ENCODE results near the gene OR11G2. TPM values are rescaled to one million over a fixed set of nuclear protein-coding genes. Genes with fewer than 3 reads are reported as not detected.

OR11G2 gene
- total and polyA plus RNA-seq, 2 experiments from 2014 or later = not detected

- H3K79me2 ChIP-seq (replicated peaks; ENCODE audit: insufficient read depth) = no peaks in the 10 kb centered on the region
- peaks cover 94% of the 10 kb centered on the region for H3K9me3 Mint-ChIP-seq
- no peaks in the 10 kb centered on the region for H4K20me1 ChIP-seq (replicated peaks; ENCODE audit: insufficient read depth)
- peaks cover 14% of the 10 kb centered on the region for H3K36me3 Mint-ChIP-seq (ENCODE audit: low read depth)
- H3K27ac ChIP-seq (ENCODE audit: low read depth) = no peak within 1 kb of the TSS
- 0 out of 2 replicates have a peak, but pooled peaks cover 3% of the 10 kb centered on the region for H3K27me3 ChIP-seq (ENCODE audit: insufficient read depth)
- no peaks in the 10 kb centered on the region for H3K27me3 Mint-ChIP-seq (ENCODE audit: insufficient read depth, low read depth, poor library complexity)
- 0 out of 2 replicates have a peak, but pooled peaks cover 10% of the 10 kb centered on the region for H3K36me3 ChIP-seq (ENCODE audit: insufficient read depth)
- H3K27ac Mint-ChIP-seq = no peak within 1 kb of the TSS
- DNase-seq (ENCODE audit: low spot score) (no peak), ATAC-seq (no peak)
- H3K4me1 Mint-ChIP-seq = no peaks in the 10 kb centered on the region
- H2AFZ ChIP-seq = no peak within 1 kb of the TSS
- no peaks in the 10 kb centered on the region for H3K4me1 ChIP-seq (ENCODE audit: insufficient read depth)
- H3K4me2 ChIP-seq = no peak within 1 kb of the TSS
- no peaks in the 10 kb centered on the region for H3F3A ChIP-seq (replicated peaks; ENCODE audit: low read depth)
- H3K9me2 ChIP-seq (ENCODE audit: insufficient read depth) = no peaks in the 10 kb centered on the region
- no peak within 1 kb of the TSS for H3K4me3 Mint-ChIP-seq
- H3K4me3 ChIP-seq = no peak within 1 kb of the TSS
- TF ChIP-seq STAT1 (IDR thresholded peaks at IDR 0.05; ENCODE audit: unreplicated experiment) (no peak), ZNF331 (CRISPR knock-in tag; IDR thresholded peaks at IDR 0.05; ENCODE audit: low read depth) (no peak), CREB1 (CRISPR knock-in tag; IDR thresholded peaks at IDR 0.05; ENCODE audit: low read depth) (no peak), CTCF (conservative IDR thresholded peaks at IDR 0.05; ENCODE audit: low read depth in 2 of 2) (no peak), ZNF114 (CRISPR knock-in tag; IDR thresholded peaks at IDR 0.05) (no peak)
Observed at GRCh38 chr14:20223410-20223809, 32.7 kb downstream of the OR11G2 start, which contains the start of gene OR11H6. Gene OR11H6 (plus strand): TSS chr14:20223710. CDS start chr14:20223710, 0 bp downstream.

- H3K4me3 Mint-ChIP-seq = no peak within 1 kb of the TSS
- no peak within 1 kb of the TSS for H2AFZ ChIP-seq
- no peak within 1 kb of the TSS for H3K27ac ChIP-seq (ENCODE audit: low read depth)
- peaks cover 78% of the 10 kb centered on the region for H3K9me3 Mint-ChIP-seq
- no peaks in the 10 kb centered on the region for H3K27me3 Mint-ChIP-seq (ENCODE audit: insufficient read depth, low read depth, poor library complexity)
- no peaks in the 10 kb centered on the region for H3F3A ChIP-seq (replicated peaks; ENCODE audit: low read depth)
- DNase-seq (ENCODE audit: low spot score) (no peak), ATAC-seq (no peak)
- H3K4me1 Mint-ChIP-seq = no peaks in the 10 kb centered on the region
- H3K4me2 ChIP-seq = no peak within 1 kb of the TSS
- no peaks in the 10 kb centered on the region for H3K27me3 ChIP-seq (ENCODE audit: insufficient read depth)
- peaks cover 21% of the 10 kb centered on the region for H3K36me3 Mint-ChIP-seq (ENCODE audit: low read depth)
- no peaks in the 10 kb centered on the region for H3K4me1 ChIP-seq (ENCODE audit: insufficient read depth)
- H3K79me2 ChIP-seq (replicated peaks; ENCODE audit: insufficient read depth) = no peaks in the 10 kb centered on the region
- H3K36me3 ChIP-seq (ENCODE audit: insufficient read depth) = peaks cover 6% of the 10 kb centered on the region; the same call in 1 of the 2 replicates
- no peaks in the 10 kb centered on the region for H3K9me2 ChIP-seq (ENCODE audit: insufficient read depth)
- H3K4me3 ChIP-seq = no peak within 1 kb of the TSS
- H4K20me1 ChIP-seq (replicated peaks; ENCODE audit: insufficient read depth) = no peaks in the 10 kb centered on the region
- H3K27ac Mint-ChIP-seq = no peak within 1 kb of the TSS
- no peak for TF ChIP-seq ZNF462 (CRISPR knock-in tag; IDR thresholded peaks at IDR 0.05)
- TF ChIP-seq NANOG (IDR thresholded peaks at IDR 0.05; ENCODE audit: borderline replicate concordance) = no peak
- no peak for TF ChIP-seq JUNB (IDR thresholded peaks at IDR 0.05; ENCODE audit: unreplicated experiment)
- TF ChIP-seq ETS1 (IDR thresholded peaks at IDR 0.05) = no peak
- TF ChIP-seq REST (IDR thresholded peaks at IDR 0.05; ENCODE audit: unreplicated experiment) = no peak
Observed at GRCh38 chr14:20228681-20229080, 38.0 kb downstream of the OR11G2 start, which contains the start of gene OR11H7. Gene OR11H7 (plus strand): TSS chr14:20228981.
